OCI-LY3 (cell line): ENCODE results near the gene SEMA5A.

Experiments used
- H2AFZ ChIP-seq: fragments of 200-600, 300-600 bp; shearing (Covaris generic); 2 replicates; pipeline ENCODE4 v1.6.0; 2014; ENCODE audit warnings: antibody characterized with exemption, low read depth, low read length
- H3K27ac ChIP-seq: fragments of 200-600, 300-600 bp; sonication (generic); 2 replicates; pipeline ENCODE4 v1.5.1; 2014; ENCODE audit warnings: mild to moderate bottlenecking, low read length, moderate library complexity, mixed read lengths
- H3K27me3 ChIP-seq: fragments of 200-600, 300-600 bp; sonication (generic); 2 replicates; pipeline ENCODE4 v1.6.1; 2014; ENCODE audit warnings: low read depth, low read length, mixed read lengths
- H3K36me3 ChIP-seq: fragments of 200-600, 300-600 bp; sonication (generic); replicated peaks from 2 replicates; pipeline ENCODE3; 2014; ENCODE audit warnings: low read depth, low read length, mixed read lengths
- H3K4me1 ChIP-seq: fragments of 300-600, 200-600 bp; sonication (generic); 2 replicates; pipeline ENCODE4 v1.6.1; 2014; ENCODE audit warnings: low read length, mixed read lengths
- H3K4me2 ChIP-seq: fragments of 200-600, 300-600 bp; sonication (generic); 2 replicates; pipeline ENCODE4 v1.6.1; 2014; ENCODE audit warnings: low read length, mixed read lengths
- H3K4me3 ChIP-seq: fragments of 300-600, 200-600 bp; sonication (generic); 2 replicates; pipeline ENCODE4 v1.5.1; 2014; ENCODE audit warnings: antibody characterized with exemption, mild to moderate bottlenecking, low read length, moderate library complexity
- H3K79me2 ChIP-seq: fragments of 300-600, 200-600 bp; shearing (Covaris generic); 2 replicates; pipeline ENCODE4 v1.6.1; 2014; ENCODE audit warnings: mild to moderate bottlenecking, low read length, mixed read lengths
- H3K9ac ChIP-seq: fragments of 300-600, 200-600 bp; shearing (Covaris generic); 2 replicates; pipeline ENCODE4 v1.6.0; 2014; ENCODE audit warnings: mild to moderate bottlenecking, low read length, moderate library complexity
- H3K9me3 ChIP-seq: fragments of 200-600, 300-600 bp; shearing (Covaris generic); 2 replicates; pipeline ENCODE4 v1.6.1; 2014; ENCODE audit warnings: low read length, mixed read lengths; ENCODE audit not compliant: insufficient read depth
- H4K20me1 ChIP-seq: fragments of 200-600, 300-600 bp; sonication (generic); 2 replicates; pipeline ENCODE4 v1.6.1; 2016; ENCODE audit warnings: low read length, mixed read lengths; ENCODE audit not compliant: insufficient read depth
- EZH2phosphoT487 ChIP-seq: fragments of 200-600 bp; shearing (Covaris generic); IDR thresholded peaks from 2 replicates; pipeline ENCODE4 v1.6.1; 2018; ENCODE audit warnings: antibody characterized with exemption, mixed run types, low read depth
- TF ChIP-seq, protein P1 (sequence below): fragments of 200-600, 300-600 bp; sonication (generic); IDR thresholded peaks from 2 replicates; pipeline ENCODE4 v1.5.1; 2014; ENCODE audit warnings: antibody characterized with exemption, low read length, low read depth

The SEMA5A gene

DNA sequence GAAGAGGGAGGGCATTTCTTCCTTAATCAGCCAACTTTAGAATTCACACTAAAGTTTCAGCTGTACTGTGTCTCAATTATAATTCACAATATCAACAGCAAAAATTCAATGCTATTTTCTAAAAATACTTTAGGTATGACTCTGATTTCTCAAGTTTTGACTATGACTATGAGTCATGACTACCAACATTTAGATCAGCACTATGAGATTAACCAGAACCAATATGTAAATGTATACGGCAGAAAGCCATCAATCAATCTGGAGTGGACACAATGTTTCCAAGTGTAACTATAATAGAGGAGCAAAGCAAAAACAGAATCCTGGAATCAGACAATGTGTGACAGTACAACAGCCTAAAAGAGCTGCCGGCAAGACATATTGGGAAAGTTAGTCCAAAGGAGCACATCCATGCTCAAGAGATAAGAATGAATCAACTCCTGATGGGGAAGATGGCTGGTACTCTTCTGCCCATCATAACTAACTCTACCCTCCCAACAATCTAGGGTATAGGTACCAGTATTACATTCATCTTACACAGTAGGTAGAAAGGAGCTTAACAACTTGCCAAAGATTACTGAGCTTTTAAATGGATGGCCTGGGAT, 294.4 kb downstream of the SEMA5A start:
- Histone ChIP-seq H3K4me1 (no peaks in the 10 kb centered on the region), H3K9ac (no peak overlapping the region), H3K9me3 (no peaks in the 10 kb centered on the region), H3K27ac (no peak overlapping the region), H4K20me1 (no peaks in the 10 kb centered on the region), H3K79me2 (no peaks in the 10 kb centered on the region), H2AFZ (no peak overlapping the region), H3K4me3 (no peak overlapping the region), H3K4me2 (no peak overlapping the region), H3K36me3 (no peaks in the 10 kb centered on the region), H3K27me3 (no peaks in the 10 kb centered on the region)
- TF ChIP-seq EZH2phosphoT487 = no peak
- TF ChIP-seq, protein P1, sequence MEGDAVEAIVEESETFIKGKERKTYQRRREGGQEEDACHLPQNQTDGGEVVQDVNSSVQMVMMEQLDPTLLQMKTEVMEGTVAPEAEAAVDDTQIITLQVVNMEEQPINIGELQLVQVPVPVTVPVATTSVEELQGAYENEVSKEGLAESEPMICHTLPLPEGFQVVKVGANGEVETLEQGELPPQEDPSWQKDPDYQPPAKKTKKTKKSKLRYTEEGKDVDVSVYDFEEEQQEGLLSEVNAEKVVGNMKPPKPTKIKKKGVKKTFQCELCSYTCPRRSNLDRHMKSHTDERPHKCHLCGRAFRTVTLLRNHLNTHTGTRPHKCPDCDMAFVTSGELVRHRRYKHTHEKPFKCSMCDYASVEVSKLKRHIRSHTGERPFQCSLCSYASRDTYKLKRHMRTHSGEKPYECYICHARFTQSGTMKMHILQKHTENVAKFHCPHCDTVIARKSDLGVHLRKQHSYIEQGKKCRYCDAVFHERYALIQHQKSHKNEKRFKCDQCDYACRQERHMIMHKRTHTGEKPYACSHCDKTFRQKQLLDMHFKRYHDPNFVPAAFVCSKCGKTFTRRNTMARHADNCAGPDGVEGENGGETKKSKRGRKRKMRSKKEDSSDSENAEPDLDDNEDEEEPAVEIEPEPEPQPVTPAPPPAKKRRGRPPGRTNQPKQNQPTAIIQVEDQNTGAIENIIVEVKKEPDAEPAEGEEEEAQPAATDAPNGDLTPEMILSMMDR = no peak

DNA sequence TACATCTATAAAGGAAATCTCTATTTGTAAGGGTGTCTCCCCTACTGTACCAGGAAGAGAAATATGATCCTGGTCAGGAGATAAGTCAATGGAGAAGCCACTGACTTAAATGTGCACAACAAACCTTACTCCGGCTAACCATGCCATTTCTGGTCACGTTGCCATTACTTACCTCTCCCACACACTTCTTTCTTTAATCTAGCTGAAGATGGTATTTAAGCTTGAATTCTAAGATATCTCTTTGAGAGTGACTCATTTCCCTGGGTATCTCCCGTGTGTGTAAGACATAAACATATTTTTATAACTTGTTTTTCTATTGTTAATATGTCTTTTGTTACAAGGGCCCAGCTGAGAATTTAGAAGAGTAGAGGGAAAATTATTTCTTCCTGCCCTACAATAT, 296.6 kb downstream of the SEMA5A start:
- no peaks in the 10 kb centered on the region for H3K9me3 ChIP-seq
- H3K27ac ChIP-seq = no peak overlapping the region
- no peak for TF ChIP-seq EZH2phosphoT487
- TF ChIP-seq, protein P1 = no peak
- H3K27me3 ChIP-seq = no peaks in the 10 kb centered on the region
- no peaks in the 10 kb centered on the region for H3K36me3 ChIP-seq
- no peak overlapping the region for H3K9ac ChIP-seq
- no peak overlapping the region for H2AFZ ChIP-seq
- no peaks in the 10 kb centered on the region for H3K79me2 ChIP-seq
- H3K4me3 ChIP-seq = no peak overlapping the region
- H3K4me2 ChIP-seq = no peak overlapping the region
- no peaks in the 10 kb centered on the region for H3K4me1 ChIP-seq
- no peaks in the 10 kb centered on the region for H4K20me1 ChIP-seq

DNA sequence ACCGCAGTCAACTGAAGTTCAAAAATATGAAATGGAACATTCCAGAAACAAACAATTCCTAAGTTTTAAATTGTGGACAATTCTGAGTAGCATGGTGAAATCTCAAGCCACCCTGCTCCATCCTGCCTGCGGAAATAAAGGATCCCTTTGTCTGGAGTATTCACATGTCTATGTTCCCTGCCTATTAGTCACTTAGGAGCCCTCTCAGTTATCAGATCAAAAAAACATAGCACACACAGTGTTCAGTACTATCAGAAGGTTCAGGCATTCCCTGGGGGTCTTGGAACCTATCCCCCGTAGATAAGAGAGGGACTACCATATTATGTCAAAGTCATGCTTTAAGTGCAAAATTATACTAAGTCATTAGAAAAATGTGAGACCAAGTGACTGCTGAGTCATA, 300.8 kb downstream of the SEMA5A start:
- no peak overlapping the region for H2AFZ ChIP-seq
- H3K27ac ChIP-seq = no peak overlapping the region
- no peaks in the 10 kb centered on the region for H3K9me3 ChIP-seq
- TF ChIP-seq, protein P1 = no peak
- TF ChIP-seq EZH2phosphoT487 = no peak
- no peaks in the 10 kb centered on the region for H3K4me1 ChIP-seq
- no peaks in the 10 kb centered on the region for H4K20me1 ChIP-seq
- no peak overlapping the region for H3K4me2 ChIP-seq
- no peaks in the 10 kb centered on the region for H3K36me3 ChIP-seq
- H3K9ac ChIP-seq = no peak overlapping the region
- H3K27me3 ChIP-seq = no peaks in the 10 kb centered on the region
- no peaks in the 10 kb centered on the region for H3K79me2 ChIP-seq
- no peak overlapping the region for H3K4me3 ChIP-seq

DNA sequence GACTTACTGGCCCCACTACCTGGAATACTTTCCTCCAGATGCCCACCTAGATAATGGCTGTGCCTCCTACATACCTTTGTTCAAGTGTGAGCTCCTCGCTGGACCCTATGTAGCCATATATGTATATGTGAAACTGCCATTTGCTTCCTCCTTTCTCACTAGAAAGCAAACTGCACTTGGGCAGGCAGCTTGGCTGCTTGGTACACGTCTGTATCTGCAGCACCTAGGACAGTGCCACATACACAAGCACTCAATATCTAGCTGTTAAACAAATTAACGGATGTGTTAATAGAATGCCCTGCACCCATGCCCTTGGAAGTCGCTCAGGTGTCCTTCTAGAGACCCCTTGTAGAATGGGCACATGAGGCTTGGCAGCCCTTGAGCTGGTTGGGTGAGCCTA, 301.5 kb downstream of the SEMA5A start:
- Histone ChIP-seq H4K20me1 (no peaks in the 10 kb centered on the region), H3K4me3 (no peak overlapping the region), H3K27ac (no peak overlapping the region), H3K27me3 (no peaks in the 10 kb centered on the region), H3K9me3 (no peaks in the 10 kb centered on the region), H3K79me2 (no peaks in the 10 kb centered on the region), H3K9ac (no peak overlapping the region), H2AFZ (no peak overlapping the region), H3K4me2 (no peak overlapping the region), H3K36me3 (no peaks in the 10 kb centered on the region), H3K4me1 (no peaks in the 10 kb centered on the region)
- no peak for TF ChIP-seq EZH2phosphoT487
- TF ChIP-seq, protein P1 = no peak
